Gastroesophageal sphincter (tissue), 4 donors: Measurements from ENCODE around the gene SLC25A25. TPM values are rescaled to one million over a fixed set of nuclear protein-coding genes. Genes with fewer than 3 reads are reported as not detected.
A peak's percentile ranks its signal among the peaks of the same experiment; 100 is the strongest.

Source experiments
- ATAC-seq: fragments of 150-250 bp; one replicate; pipeline ENCODE4 v1.9.1; 2016; ENCODE audit warnings: mild to moderate bottlenecking, moderate library complexity
- H3K27ac ChIP-seq, 4 donors: fragments of 200-600 bp; sonication (generic) in 3 of 4; 1 replicate in 3 of 4; 2 replicates in 1 of 4; pipeline ENCODE4 v1.5.1; 2016 to 2019
- H3K27me3 ChIP-seq: fragments of 200-600 bp; sonication (generic); one replicate; pipeline ENCODE4 v1.5.1; 2019
- H3K36me3 ChIP-seq, 2 donors: fragments of 200-600 bp; sonication (generic); one replicate each; pipeline ENCODE4 v1.5.1; 2019; ENCODE audit warnings: control low read depth in 1 of 2
- H3K4me1 ChIP-seq, 3 donors: fragments of 200-600 bp; sonication (generic); 1 replicate in 2 of 3; 2 replicates in 1 of 3; pipeline ENCODE4 v1.5.1; 2016 to 2019; ENCODE audit warnings: control low read depth in 2 of 3
- H3K4me3 ChIP-seq, 2 donors: fragments of 200-600 bp; sonication (generic); one replicate each; pipeline ENCODE4 v1.5.1; 2019; ENCODE audit warnings: mild to moderate bottlenecking in 1 of 2, moderate library complexity in 1 of 2
- H3K9me3 ChIP-seq, 3 donors: fragments of 200-600 bp; sonication (generic); one replicate each; pipeline ENCODE4 v1.5.1; 2017 to 2019; ENCODE audit warnings: control low read depth in 2 of 3
- CTCF ChIP-seq, 4 experiments: fragments of 200-600 bp in 2 of 4; fragments of 450-650 bp in 2 of 4; sonication (generic) in 1 of 4; IDR thresholded peaks; one replicate each; pipeline ENCODE4 v1.5.1; 2017 to 2019; ENCODE audit warnings: antibody characterized with exemption in 4 of 4, mild to moderate bottlenecking in 2 of 4, moderate library complexity in 2 of 4
- EP300 ChIP-seq: sonication (generic); formaldehyde crosslinking; IDR thresholded peaks from one replicate; pipeline ENCODE4 v1.6.1; 2017; ENCODE audit warnings: antibody characterized with exemption, mild to moderate bottlenecking
- POLR2A ChIP-seq, 2 donors: fragments of 450-650 bp; IDR thresholded peaks; one replicate each; pipeline ENCODE4 v1.6.1; 2017; ENCODE audit warnings: antibody characterized with exemption in 2 of 2, mild to moderate bottlenecking in 2 of 2, moderate library complexity in 1 of 2
- POLR2AphosphoS5 ChIP-seq: sonication (generic); formaldehyde crosslinking; IDR thresholded peaks from one replicate; pipeline ENCODE4 v1.6.1; 2017; ENCODE audit warnings: antibody characterized with exemption
- WGBS, 2 donors: methylation state at CpG; one replicate each; pipeline ENCODE4 v1.1.5; 2018; ENCODE audit warnings: low coverage in 1 of 2; 5-methylcytosine and 5-hydroxymethylcytosine counted together
- total RNA-seq, 4 donors: library from RNA; depleted of rRNA; stranded (reverse); fragments of >200 nt; gene quantifications; one replicate each; pipeline ENCODE4 v1.1.0, GENCODE V29; 2016

The SLC25A25 gene
- total RNA-seq, 4 donors from 2014 or later = 16.1 to 64.1 (median 18.3) TPM

- Histone ChIP-seq H3K36me3 (no peaks in the 10 kb centered on the region), H3K9me3 (no peaks in the 10 kb centered on the region), H3K4me1 (peaks cover 0 to 84% (median 40%) of the 10 kb centered on the region in 3 donors), H3K27ac (peak overlapping the region in 2 of 4 donors; percentile 7 to 12), H3K4me3 (no peak overlapping the region), H3K27me3 (no peaks in the 10 kb centered on the region)
- no peak for TF ChIP-seq POLR2A (IDR thresholded peaks at IDR 0.05)
- TF ChIP-seq EP300 = no peak
- TF ChIP-seq CTCF (IDR thresholded peaks at IDR 0.05) = no peak
- TF ChIP-seq POLR2AphosphoS5 = no peak
- ATAC-seq = no peak
- 88 to 100% methylated on average over 4 to 7 of the region's 7 CpGs for WGBS, 2 donors
These were observed 9.9 kb downstream of the SLC25A25 start for GRCh38 chr9:128077847-128078503.

- H3K27me3 ChIP-seq = no peaks in the 10 kb centered on the region
- TF ChIP-seq CTCF (IDR thresholded peaks at IDR 0.05) (no peak), POLR2A (IDR thresholded peaks at IDR 0.05) (no peak), POLR2AphosphoS5 (no peak), EP300 (no peak)
- no peaks in the 10 kb centered on the region for H3K36me3 ChIP-seq
- 63 to 66% methylated on average over 9 to 10 of the region's 11 CpGs for WGBS, 2 donors
- no peaks in the 10 kb centered on the region for H3K9me3 ChIP-seq
- H3K27ac ChIP-seq = peak overlapping the region in 2 of 4 donors; percentile 7 to 12
- no peak for ATAC-seq
- H3K4me3 ChIP-seq = no peak overlapping the region
- H3K4me1 ChIP-seq = peaks cover 0 to 78% (median 37%) of the 10 kb centered on the region in 3 donors
These were observed 10.7 kb downstream of the SLC25A25 start for GRCh38 chr9:128078504-128079434.

GRCh38 chr9:128080206-128080605, 12.2 kb downstream of the SLC25A25 start:
- Histone ChIP-seq H3K9me3 (no peaks in the 10 kb centered on the region), H3K36me3 (no peaks in the 10 kb centered on the region), H3K4me3 (no peak overlapping the region), H3K4me1 (peaks cover 0 to 71% (median 30%) of the 10 kb centered on the region in 3 donors), H3K27ac (peak overlapping the region in 3 of 4 donors; percentile 72 to 74 (median 73)), H3K27me3 (no peaks in the 10 kb centered on the region)
- 80 to 91% methylated on average over 1 to 3 of the region's 5 CpGs for WGBS, 2 donors
- TF ChIP-seq CTCF (IDR thresholded peaks at IDR 0.05) = no peak
- ATAC-seq = no peak

GRCh38 chr9:128081056-128081455, 13.0 kb downstream of the SLC25A25 start:
- Histone ChIP-seq H3K27me3 (no peaks in the 10 kb centered on the region), H3K9me3 (no peaks in the 10 kb centered on the region), H3K4me3 (no peak overlapping the region), H3K36me3 (no peaks in the 10 kb centered on the region), H3K27ac (peak overlapping the region; percentile 31 to 74 (median 72)), H3K4me1 (peaks cover 0 to 66% (median 30%) of the 10 kb centered on the region in 3 donors)
- TF ChIP-seq POLR2AphosphoS5 = peak; percentile 41
- no peak for TF ChIP-seq EP300
- peak; percentile 82 for ATAC-seq
- 0 to 26% methylated on average over 3 of the region's 3 CpGs for WGBS, 2 donors

- Histone ChIP-seq H3K4me1 (peaks cover 0 to 62% (median 30%) of the 10 kb centered on the region in 3 donors), H3K27ac (peak overlapping the region; percentile 31 to 74 (median 72)), H3K4me3 (no peak overlapping the region), H3K9me3 (no peaks in the 10 kb centered on the region), H3K36me3 (no peaks in the 10 kb centered on the region), H3K27me3 (no peaks in the 10 kb centered on the region)
- 11 to 29% methylated on average over 7 of the region's 7 CpGs for WGBS, 2 donors
- TF ChIP-seq EP300 (no peak), POLR2AphosphoS5 (no peak), CTCF (IDR thresholded peaks at IDR 0.05) (no peak), POLR2A (IDR thresholded peaks at IDR 0.05) (no peak)
- ATAC-seq = peak; percentile 24
These were observed 14.1 kb downstream of the SLC25A25 start for GRCh38 chr9:128082151-128082550.
